GM12891 (cell line): Measurements from ENCODE around the gene ASCL4. TPM values are rescaled to one million over a fixed set of nuclear protein-coding genes. Genes with fewer than 3 reads are reported as not detected.
A peak's percentile ranks its signal among the peaks of the same experiment; 100 is the strongest.
"Not testable (repeated sequence)": the region's sequence is repeated elsewhere in the genome, so short reads cannot be mapped to it uniquely, and the experiment has no call there.

Experiments used
- DNase-seq: peaks from one replicate; pipeline ENCODE4 v3.0.0; 2011; ENCODE audit warnings: low spot score; ENCODE audit not compliant: insufficient read length
- FAIRE-seq: peaks from 2 replicates; lab custom pipeline; 2011; peaks lifted over from hg19 to GRCh38; lab: Jason Lieb, UNC
- PAX5 ChIP-seq: IDR thresholded peaks from 2 replicates; pipeline ENCODE4 v1.6.1; 2011; ENCODE audit warnings: low read length, moderate library complexity, mild to moderate bottlenecking; ENCODE audit not compliant: insufficient read depth, severe bottlenecking
- POLR2A ChIP-seq: IDR thresholded peaks from 2 replicates; pipeline ENCODE4 v1.6.1; 2011; ENCODE audit warnings: low read depth, low read length, control low read depth
- POLR2AphosphoS5 ChIP-seq: IDR thresholded peaks from 2 replicates; pipeline ENCODE4 v1.6.1; 2011; ENCODE audit warnings: low read depth, low read length, control low read depth
- POU2F2 ChIP-seq: IDR thresholded peaks from 2 replicates; pipeline ENCODE4 v1.6.1; 2011; ENCODE audit warnings: low read depth, mild to moderate bottlenecking, control low read depth, low read length, moderate library complexity
- SPI1 ChIP-seq: IDR thresholded peaks from 2 replicates; pipeline ENCODE4 v1.6.1; 2011; ENCODE audit warnings: low read depth, low read length, control low read depth
- TAF1 ChIP-seq: IDR thresholded peaks from 2 replicates; pipeline ENCODE4 v1.6.1; 2011; ENCODE audit warnings: low read depth, low read length, control low read depth
- polyA plus RNA-seq: library from polyadenylated mRNA; unstranded; fragments of >200 nt; gene quantifications from one replicate; pipeline ENCODE4 v1.2.1, GENCODE V29; 2012; ENCODE audit warnings: low read depth, missing spikeins, inconsistent platforms; ENCODE audit not compliant: missing spikeins

Gene ASCL4, protein sequence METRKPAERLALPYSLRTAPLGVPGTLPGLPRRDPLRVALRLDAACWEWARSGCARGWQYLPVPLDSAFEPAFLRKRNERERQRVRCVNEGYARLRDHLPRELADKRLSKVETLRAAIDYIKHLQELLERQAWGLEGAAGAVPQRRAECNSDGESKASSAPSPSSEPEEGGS
- not detected for polyA plus RNA-seq

DNA sequence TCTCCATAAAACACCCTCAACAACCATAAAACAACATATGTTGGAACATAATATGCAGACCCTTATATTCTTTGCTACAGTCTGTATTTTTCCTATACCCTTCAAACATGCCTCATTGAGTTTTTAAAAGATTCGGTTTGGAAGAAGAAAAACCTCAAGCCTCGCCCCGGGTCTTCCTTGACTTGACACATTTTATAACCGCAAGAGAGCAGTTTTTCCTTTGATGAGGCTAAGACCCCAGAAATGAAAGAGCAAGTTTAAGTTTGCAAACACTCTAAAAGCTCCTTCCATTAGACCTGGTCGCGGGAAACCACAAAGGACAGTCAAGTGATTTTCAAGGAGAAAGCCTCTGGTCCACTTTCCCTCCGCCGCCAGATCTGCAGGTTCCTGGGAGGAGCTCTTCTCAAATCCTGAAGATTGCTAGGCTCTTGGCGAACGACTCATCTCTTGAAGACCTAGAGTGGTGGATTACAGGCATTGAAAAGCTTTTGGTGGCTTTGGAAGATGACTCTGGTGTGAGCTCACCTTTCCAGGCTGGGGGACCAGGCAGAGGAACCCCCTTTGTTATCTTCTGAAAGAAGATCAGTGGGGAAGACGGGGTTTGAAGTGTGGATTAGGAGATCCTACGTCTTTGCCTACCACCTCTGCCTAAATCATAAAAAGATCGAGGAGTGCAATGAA lies at the start of gene ASCL4:
ASCL4 (plus strand) TSS at position 356 of the 681 bp plus-strand sequence. CDS start 515 bp downstream, outside the sequence.
- FAIRE-seq = no peak
- TF ChIP-seq POU2F2 = no peak
- no peak for TF ChIP-seq POLR2AphosphoS5
- TF ChIP-seq PAX5 = no peak
- TF ChIP-seq POLR2A = no peak
- no peak for TF ChIP-seq SPI1
- no peak for TF ChIP-seq TAF1
- no peak for DNase-seq

DNA sequence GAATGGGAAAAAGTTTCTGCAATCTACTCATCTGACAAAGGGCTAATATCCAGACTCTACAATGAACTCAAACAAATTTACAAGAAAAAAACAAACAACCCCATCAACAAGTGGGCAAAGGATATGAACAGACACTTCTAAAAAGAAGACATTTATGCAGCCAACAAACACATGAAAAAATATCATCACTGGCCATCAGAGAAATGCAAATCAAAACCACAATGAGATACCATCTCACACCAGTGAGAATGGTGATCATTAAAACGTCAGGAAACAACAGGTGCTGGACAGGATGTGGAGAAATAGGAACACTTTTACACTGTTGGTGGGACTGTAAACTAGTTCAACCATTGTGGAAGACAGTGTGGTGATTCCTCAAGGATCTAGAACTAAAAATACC lies 47.2 kb upstream of the ASCL4 start:
- FAIRE-seq, DNase-seq: not testable (repeated sequence)

DNA sequence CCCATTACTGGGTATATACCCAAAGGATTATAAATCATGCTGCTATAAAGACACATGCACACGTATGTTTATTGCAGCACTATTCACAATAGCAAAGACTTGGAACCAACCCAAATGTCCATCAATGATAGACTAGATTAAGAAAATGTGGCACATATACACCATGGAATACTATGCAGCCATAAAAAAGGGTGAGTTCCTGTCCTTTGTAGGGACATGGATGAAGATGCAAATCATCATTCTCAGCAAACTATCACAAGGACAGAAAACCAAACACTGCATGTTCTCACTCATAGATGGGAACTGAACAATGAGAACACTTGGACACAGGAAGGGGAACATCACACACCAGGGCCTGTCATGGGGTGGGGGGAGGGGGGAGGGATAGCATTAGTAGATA lies 46.8 kb upstream of the ASCL4 start:
- not testable (repeated sequence) for FAIRE-seq, DNase-seq

DNA sequence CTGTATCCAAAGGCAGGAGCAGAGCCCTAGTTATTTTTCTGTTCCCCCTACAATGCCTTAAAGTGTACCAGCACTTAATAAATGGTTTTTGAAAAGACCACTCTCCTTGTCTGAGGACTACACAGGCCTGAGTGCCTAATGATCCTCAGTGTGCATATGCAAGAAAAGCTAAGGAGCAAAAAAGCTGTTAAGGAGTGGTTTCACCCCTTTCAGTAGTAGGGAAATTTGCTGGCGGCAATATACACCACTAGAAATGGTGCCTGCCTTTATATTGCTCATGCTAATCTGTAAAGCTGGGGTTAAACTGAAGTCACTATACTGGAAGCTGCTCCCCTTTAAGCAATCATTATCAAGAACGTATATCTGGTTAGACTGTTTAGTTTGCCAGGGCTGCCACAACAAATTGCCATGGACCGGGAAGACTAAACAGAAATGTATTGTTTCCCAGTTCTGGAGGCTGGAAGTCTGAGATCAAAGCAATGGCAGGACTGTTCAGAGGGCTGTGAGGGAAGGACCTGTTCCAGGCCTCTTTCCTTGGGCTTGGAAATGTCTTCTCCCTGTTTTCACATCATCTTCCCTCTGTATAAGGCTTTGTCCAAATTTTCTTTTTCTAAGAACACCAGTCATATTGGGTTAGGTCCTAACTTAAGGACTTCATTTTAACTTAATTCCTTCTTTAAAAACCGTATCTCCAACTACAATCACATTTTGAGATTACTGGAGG lies 43.7 kb upstream of the ASCL4 start:
- FAIRE-seq (no peak), DNase-seq (no peak)
- TF ChIP-seq PAX5 (no peak), POU2F2 (no peak), POLR2AphosphoS5 (no peak), TAF1 (no peak), SPI1 (no peak), POLR2A (no peak)

DNA sequence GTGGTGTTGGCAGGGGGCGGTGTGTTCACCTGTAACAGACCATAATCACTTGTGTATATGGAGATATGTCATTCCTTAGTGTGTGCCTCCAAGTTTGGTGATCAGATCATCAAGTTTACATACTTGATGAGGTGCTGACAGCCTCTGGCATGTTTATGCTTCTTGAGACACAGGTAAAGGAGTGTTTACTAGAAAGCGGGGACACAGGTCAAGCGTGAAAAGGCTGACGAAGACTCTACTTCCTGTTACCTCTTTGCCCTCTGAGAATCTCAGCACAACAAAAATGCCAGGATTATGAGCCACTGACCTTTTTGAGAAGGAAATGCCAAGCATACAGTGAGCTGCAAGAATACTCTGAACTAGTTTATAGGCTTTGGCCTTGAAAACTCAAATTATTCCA lies 43.1 kb upstream of the ASCL4 start:
- TF ChIP-seq POLR2A = no peak
- TF ChIP-seq POLR2AphosphoS5 = no peak
- no peak for TF ChIP-seq TAF1
- no peak for TF ChIP-seq SPI1
- no peak for TF ChIP-seq POU2F2
- TF ChIP-seq PAX5 = no peak
- DNase-seq (no peak), FAIRE-seq (peak; percentile 47)

DNA sequence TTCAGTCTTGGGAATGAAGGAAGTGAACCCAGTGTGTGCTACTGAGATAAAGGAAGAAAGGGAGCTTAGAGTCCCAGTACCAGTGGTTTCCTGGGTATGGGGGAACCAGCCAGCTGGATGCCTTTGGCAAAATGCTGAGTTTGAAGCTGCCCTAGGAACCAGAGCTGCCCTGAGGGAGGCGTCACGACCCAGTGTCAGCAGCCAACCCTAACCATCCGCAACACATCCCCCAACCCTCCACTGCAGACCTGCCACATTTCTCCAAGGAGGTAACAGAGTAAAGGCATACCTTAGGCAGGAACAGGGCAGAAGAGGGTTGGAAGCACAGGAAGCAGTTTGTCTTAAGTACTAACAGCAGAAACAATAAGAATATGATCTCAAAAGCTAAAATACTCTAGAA lies 42.1 kb upstream of the ASCL4 start:
- FAIRE-seq (no peak), DNase-seq (no peak)
- TF ChIP-seq POLR2A (0 out of 2 replicates have a peak, but pooled peaks have one; percentile 31), SPI1 (no peak)

DNA sequence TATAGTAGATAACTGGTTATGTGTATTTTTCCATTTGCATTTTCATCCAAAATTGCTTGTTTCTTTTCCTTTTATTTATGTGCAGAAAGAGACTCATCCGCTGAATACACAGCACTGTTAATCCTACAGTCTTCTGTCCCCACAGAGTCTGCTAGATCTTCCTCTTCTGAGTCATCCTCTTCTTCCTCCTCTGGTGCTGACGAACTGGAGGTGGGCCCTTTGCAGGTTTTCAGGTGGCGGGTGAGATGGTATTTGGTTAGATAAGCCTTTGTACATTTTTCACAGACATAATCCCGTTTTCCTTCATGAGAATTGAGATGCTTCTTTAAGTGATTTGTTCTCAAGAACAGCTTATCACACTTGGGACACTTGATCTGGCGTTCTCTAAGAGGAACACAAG lies 40.4 kb upstream of the ASCL4 start:
- TF ChIP-seq TAF1 (no peak), SPI1 (no peak), POU2F2 (no peak), POLR2A (no peak)
- no peak for DNase-seq
- no peak for FAIRE-seq

DNA sequence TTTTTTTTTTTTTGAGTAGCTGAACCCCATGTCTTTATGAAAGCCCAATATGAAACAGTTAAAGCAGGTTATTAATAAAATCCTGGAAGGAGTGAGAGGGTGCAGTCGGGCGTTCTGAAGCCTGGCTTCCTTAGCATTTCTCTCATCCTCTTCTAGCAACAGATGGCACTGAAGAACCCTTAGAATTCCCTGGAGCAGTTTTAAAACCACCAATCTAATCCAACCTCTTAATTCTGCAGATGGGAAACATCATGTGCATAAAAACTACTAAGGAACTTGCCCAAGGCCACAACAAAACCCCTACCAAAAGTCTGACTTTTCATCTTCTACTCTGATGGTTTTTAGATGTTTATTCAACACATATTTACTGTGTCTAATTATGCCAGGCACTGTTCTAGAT lies 38.7 kb upstream of the ASCL4 start:
- no peak for DNase-seq
- no peak for FAIRE-seq
- TF ChIP-seq PAX5 = no peak
- no peak for TF ChIP-seq TAF1
- no peak for TF ChIP-seq POU2F2
- no peak for TF ChIP-seq SPI1
- TF ChIP-seq POLR2A = no peak
- TF ChIP-seq POLR2AphosphoS5 = no peak

DNA sequence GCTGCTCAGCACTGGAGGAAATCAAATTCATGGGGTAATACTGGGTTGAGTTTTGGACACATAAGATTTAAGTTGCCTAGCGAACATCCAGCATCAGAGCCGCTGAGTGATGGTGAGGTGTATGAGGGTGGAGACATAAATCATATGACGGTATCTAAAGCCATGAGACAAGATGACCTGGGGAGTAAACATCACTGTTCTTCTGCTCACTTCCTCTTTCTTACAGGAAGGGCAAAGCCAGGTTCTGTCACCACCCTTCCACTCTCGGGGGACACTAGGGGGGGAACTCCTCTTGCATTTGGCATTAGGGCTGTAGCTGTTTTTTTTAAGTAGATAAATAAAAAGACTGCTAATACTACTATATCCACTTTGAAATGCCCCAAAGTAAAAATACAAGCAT lies 37.6 kb upstream of the ASCL4 start:
- peak; percentile 39 for DNase-seq
- TF ChIP-seq SPI1 (peak; percentile 99), PAX5 (no peak), POLR2AphosphoS5 (no peak)
- peak; percentile 94 for FAIRE-seq

DNA sequence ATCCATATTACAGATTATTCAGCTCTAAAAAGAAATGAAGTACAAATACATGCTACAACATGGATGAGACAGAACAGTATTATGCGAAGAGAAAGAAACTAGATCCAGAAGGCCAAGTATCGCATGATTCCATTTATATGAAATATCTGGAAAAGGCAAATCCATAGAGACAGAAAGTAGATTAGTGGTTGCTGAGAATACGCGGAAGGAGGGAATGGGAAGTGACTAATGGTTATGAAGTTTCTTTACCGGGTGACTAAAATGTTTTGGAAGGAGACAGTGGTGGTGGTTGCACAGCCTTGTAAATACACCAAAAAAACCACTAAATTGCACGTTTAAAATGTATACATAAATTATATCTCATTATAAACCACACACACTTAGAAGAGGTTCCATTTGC lies 26.0 kb upstream of the ASCL4 start:
- DNase-seq = no peak
- FAIRE-seq = no peak
- TF ChIP-seq PAX5 = no peak
- TF ChIP-seq POU2F2 = no peak
- TF ChIP-seq TAF1 = no peak
- TF ChIP-seq SPI1 = no peak
- TF ChIP-seq POLR2AphosphoS5 = no peak
- TF ChIP-seq POLR2A = no peak

DNA sequence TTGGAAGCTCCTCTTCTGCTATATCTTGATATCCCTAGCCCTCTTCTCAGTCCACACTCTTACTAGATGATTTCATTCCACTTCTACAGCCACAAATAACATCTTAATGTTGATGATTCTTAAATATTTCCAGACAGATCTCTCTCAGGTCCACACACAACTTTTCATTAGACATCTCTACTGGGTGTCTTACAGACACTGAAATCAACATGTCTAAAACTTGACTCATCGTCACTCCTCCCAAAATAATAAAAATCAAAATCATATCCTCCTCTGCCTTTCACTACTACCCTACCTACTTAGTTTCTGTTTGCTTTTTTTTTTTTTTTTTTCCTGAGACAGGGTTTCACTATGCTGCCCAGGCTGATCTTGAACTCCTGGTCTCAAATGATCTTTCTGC lies 25.4 kb upstream of the ASCL4 start:
- DNase-seq (no peak), FAIRE-seq (no peak)
- TF ChIP-seq POU2F2 (no peak), SPI1 (no peak), PAX5 (no peak), POLR2A (no peak), POLR2AphosphoS5 (no peak), TAF1 (no peak)
